ENCODE data around the gene XRCC4. TPM values are rescaled to one million over a fixed set of nuclear protein-coding genes. Genes with fewer than 3 reads are reported as not detected.

Gene XRCC4
- total RNA-seq, 1 donor from 2014 or later, result 12.1 TPM

DNA sequence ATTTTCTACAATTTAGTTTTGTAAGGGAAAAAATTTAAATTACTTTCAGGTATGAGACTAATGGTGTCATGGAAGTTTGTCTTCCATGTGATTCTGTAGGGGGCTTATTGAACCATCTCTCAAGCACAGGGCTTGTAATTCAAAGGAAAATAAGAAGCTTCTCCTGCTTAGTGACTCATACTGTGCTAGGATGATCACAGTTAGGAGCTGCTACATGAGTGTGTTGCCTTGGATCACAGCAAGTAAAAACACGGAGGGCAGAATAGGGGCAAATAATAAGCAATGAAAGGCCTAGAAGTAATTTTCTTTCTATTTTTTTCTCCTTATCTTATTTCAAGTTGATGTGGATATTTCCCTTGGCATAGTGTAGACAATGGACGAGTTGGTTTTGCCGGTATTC, 29.1 kb upstream of the XRCC4 start:
- TF ChIP-seq, protein P1, sequence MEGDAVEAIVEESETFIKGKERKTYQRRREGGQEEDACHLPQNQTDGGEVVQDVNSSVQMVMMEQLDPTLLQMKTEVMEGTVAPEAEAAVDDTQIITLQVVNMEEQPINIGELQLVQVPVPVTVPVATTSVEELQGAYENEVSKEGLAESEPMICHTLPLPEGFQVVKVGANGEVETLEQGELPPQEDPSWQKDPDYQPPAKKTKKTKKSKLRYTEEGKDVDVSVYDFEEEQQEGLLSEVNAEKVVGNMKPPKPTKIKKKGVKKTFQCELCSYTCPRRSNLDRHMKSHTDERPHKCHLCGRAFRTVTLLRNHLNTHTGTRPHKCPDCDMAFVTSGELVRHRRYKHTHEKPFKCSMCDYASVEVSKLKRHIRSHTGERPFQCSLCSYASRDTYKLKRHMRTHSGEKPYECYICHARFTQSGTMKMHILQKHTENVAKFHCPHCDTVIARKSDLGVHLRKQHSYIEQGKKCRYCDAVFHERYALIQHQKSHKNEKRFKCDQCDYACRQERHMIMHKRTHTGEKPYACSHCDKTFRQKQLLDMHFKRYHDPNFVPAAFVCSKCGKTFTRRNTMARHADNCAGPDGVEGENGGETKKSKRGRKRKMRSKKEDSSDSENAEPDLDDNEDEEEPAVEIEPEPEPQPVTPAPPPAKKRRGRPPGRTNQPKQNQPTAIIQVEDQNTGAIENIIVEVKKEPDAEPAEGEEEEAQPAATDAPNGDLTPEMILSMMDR (IDR thresholded peaks at IDR 0.05; ENCODE audit: unreplicated experiment), result no peak
- Mint-ChIP-seq H3K4me3 (no peak overlapping the region), H3K4me1 (peaks cover 23% of the 10 kb centered on the region), H3K36me3 (peaks cover 17% of the 10 kb centered on the region), H3K9me3 (no peaks in the 10 kb centered on the region), H3K27me3 (ENCODE audit: low read depth) (no peaks in the 10 kb centered on the region), H3K27ac (no peak overlapping the region)
- DNase-seq (ENCODE audit: low spot score in 2 of 2, unreplicated experiment in 2 of 2), result no peak

DNA sequence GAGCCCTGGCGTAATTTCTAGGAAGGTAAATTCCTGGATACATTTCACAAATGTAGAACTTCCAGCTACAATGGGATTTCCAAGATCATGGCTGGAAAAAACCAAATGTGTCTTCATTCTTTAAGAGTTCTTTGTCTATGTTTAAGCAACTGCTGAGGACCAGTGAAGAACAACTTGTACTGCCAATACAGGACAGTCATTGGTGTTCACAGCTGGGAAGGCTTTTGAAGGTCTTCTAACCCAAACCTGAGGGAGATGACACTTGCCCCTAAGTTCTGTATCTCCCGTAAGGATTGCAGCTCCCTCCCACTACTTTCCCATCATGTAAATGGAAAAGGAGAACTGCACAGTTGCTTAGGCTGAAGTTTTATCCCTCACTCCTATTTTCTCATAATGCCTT, 28.5 kb upstream of the XRCC4 start:
- Mint-ChIP-seq H3K36me3 (peaks cover 20% of the 10 kb centered on the region), H3K4me1 (peaks cover 25% of the 10 kb centered on the region), H3K9me3 (no peaks in the 10 kb centered on the region), H3K27ac (no peak overlapping the region), H3K4me3 (no peak overlapping the region), H3K27me3 (ENCODE audit: low read depth) (no peaks in the 10 kb centered on the region)
- TF ChIP-seq, protein P1 (IDR thresholded peaks at IDR 0.05; ENCODE audit: unreplicated experiment), result no peak
- no peak for DNase-seq (ENCODE audit: low spot score in 2 of 2, unreplicated experiment in 2 of 2)

DNA sequence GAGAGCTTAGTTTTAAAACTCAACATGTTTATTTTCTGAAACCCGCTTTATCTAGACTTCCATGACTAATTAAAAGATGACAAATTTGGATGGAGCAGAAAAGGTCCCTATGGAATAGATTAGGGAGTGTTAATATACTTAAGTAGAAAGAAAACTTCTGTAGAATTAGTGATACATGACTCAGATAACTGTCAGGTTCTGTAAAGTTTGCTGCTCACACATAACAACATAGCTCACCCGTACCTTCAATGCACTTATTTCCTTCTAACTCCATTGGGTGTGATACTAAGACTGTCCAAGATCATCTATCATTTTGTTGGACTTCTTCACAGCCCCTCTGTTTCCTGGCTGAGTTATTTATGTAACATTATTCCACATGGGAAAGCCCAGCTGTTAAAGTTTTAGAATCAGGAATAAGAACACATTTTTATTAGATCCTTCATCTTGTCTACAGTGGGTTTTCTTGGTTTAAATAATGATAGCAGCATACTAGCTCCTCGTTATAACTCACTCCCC, 27.9 kb upstream of the XRCC4 start:
- DNase-seq (ENCODE audit: low spot score in 2 of 2, unreplicated experiment in 2 of 2), result no peak
- Mint-ChIP-seq H3K4me3 (no peak overlapping the region), H3K4me1 (peaks cover 32% of the 10 kb centered on the region), H3K27ac (no peak overlapping the region), H3K36me3 (peaks cover 26% of the 10 kb centered on the region), H3K27me3 (ENCODE audit: low read depth) (no peaks in the 10 kb centered on the region), H3K9me3 (no peaks in the 10 kb centered on the region)
- TF ChIP-seq, protein P1 (IDR thresholded peaks at IDR 0.05; ENCODE audit: unreplicated experiment), result no peak

DNA sequence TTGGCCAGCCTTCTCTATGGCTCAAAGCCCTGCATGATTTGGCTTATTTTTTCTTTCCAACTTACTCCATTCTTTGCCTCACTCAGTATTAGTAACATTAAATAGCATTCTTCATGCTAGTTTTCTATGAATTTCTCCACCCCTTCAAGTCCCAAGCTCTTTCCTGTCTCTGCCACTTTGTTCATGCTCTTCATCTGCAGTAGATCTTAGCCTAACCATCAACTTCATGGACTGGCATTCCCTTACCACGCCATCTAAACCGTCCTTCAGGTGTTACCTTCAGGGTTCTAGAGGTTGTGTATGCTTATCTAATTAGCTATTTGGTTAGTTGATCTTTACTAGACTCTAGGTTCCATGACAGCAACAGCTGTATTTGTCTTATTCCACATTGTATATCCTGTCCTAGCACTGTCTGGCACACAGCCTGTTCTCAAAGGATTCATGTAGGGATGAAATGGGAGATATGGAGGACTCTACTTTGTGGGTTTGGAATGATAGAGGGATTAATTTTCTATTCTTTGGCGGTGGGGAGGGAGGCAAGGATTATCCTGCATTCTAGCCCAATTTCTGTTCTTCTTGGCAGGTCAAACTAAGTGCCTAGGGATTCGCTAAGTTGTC, 26.5 kb upstream of the XRCC4 start:
- Mint-ChIP-seq H3K27ac (peak overlapping the region; percentile 1), H3K4me3 (no peak overlapping the region), H3K36me3 (peaks cover 36% of the 10 kb centered on the region), H3K9me3 (no peaks in the 10 kb centered on the region), H3K27me3 (ENCODE audit: low read depth) (no peaks in the 10 kb centered on the region), H3K4me1 (peaks cover 32% of the 10 kb centered on the region)
- TF ChIP-seq, protein P1 (IDR thresholded peaks at IDR 0.05; ENCODE audit: unreplicated experiment), result no peak
- no peak for DNase-seq (ENCODE audit: low spot score in 2 of 2, unreplicated experiment in 2 of 2)

DNA sequence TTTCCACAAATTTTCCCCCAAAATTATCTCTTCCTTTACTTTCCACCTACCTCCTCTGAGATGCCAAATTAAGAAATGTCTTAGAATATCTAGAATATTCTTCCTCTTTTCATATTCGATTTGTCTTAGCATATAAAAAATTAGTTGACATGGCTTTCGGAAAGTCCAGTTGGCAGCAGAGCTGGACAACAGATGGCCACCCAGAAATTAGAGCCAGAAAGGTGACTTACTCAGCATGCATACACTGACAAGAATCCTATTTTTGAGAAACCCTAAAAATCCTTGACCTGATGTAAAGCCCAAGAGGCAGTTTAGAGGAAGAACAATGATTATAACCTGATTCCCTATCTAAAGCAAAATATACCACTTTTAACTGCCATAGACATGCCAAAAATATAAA, 22.2 kb upstream of the XRCC4 start:
- no peaks in the 10 kb centered on the region for H3K27me3 Mint-ChIP-seq (ENCODE audit: low read depth)
- TF ChIP-seq, protein P1 (IDR thresholded peaks at IDR 0.05; ENCODE audit: unreplicated experiment), result no peak
- peaks cover 48% of the 10 kb centered on the region for H3K4me1 Mint-ChIP-seq
- DNase-seq (ENCODE audit: low spot score in 2 of 2, unreplicated experiment in 2 of 2), result no peak
- no peak overlapping the region for H3K27ac Mint-ChIP-seq
- no peaks in the 10 kb centered on the region for H3K9me3 Mint-ChIP-seq
- peaks cover 38% of the 10 kb centered on the region for H3K36me3 Mint-ChIP-seq
- H3K4me3 Mint-ChIP-seq, result no peak overlapping the region
